ENCODE measurements around the gene ACADL.

Gene ACADL

GRCh38 chr2:210167227-210167626 lies 58.0 kb downstream of the ACADL start:
- no peak for DNase-seq

DNA sequence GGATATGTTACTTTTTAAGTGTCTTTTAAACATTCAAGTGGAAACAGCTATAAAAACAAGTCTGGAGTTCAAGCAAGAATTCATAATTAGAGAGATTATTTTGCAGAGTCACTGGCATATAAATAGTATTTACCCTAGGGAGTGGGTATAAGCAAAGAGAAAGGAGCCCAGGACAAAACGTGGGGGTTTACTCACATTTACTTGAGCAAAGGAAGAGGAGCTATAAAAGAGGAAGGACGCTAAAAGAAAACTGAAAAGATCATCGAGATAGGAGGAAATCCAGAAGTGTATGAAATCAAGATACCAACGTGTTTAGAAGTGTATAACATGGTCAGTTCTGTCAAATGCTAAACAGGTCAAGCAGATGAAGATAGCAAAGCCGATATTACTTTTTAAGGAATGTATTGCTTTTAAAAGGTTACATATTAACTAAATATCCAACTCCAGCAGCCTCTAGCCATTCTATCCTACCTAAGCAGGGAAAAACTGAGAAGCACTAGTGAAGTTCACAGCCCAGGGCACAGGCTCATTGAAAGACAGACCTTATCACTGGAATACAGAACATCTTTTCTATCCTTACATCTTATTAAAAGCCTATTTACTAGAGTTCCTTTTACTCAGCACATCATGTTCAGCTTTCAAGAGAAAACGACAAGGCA lies 62.7 kb downstream of the ACADL start:
- no peak for DNase-seq

GRCh38 chr2:210159059-210159458 lies 66.2 kb downstream of the ACADL start:
- DNase-seq, result no peak

DNA sequence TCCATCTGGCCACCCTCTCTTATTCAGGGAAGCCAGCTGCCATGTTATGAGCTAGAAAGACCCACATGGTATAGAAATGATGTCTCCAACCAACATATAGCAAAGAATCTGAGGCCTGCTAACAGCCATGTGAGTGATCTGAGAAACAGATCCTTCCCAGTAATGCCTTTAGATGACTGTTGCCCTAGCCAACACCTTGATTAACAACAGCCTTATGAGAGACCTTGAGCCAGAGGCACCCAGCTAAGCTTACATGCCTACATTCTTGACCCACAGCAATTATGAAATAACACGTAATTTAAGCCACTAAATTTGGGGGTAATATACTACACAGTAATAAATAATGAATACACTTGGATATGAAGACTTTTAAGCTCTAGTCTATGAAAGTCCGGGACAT lies 67.0 kb downstream of the ACADL start:
- no peak for DNase-seq

DNA sequence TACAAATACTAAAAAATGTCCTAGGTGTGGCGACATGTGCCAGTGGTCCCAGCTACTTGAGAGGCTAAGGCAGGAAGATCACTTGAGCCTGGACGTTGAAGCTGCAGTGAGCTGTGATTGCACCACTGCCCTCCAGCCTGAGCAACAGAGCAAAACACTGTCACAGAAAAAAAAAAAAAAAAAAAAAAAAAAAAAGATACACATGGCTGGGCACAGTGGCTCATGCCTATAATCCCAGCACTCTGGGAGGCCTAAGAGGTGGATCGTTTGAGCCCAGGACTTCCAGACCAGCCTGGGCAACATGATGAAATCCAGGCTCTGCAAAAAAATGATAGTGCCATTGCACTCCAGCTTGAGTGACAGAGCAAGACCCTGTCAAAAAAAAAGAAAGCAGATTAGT lies 67.7 kb downstream of the ACADL start:
- no peak for DNase-seq

DNA sequence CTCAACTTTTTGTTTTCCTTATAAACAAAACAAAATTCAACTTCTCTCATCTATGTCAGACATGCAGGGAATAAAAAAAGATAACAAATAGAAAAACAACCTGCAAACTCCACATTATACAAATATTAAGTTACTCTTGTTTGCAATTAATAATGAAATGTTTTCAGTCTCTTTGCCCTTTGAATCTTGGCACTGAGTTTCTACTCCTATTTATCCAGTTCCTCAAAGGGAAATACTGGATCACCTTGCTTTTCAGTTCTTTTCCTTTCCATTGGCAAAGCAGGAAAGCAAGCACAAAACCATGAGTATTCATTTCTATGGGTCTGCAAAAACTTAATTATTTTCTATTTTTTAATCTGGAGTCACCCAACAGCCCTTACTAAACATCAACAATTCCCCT lies 77.6 kb downstream of the ACADL start:
- DNase-seq, result no peak

All from stimulated activated CD4-positive, alpha-beta T cell treated with anti-CD3 and anti-CD28 coated beads, Interleukin-1b, Interleukin-23, amount 100 ng/mL, for 48 hours (primary cell).